CD14-positive monocyte (primary cell): Measurements from ENCODE around the gene ZNF492. TPM values are rescaled to one million over a fixed set of nuclear protein-coding genes. Genes with fewer than 3 reads are reported as not detected.
"Not testable (repeated sequence)": the region's sequence is repeated elsewhere in the genome, so short reads cannot be mapped to it uniquely, and the experiment has no call there.

ENCODE experiments used
- DNase-seq, 3 donors: peaks; one replicate each; pipeline ENCODE4 v3.0.0-alpha.2; 2011 to 2022
- H2AFZ ChIP-seq: 2 replicates; pipeline ENCODE4 v1.6.0; 2012; ENCODE audit warnings: mild to moderate bottlenecking, low read depth, low read length, inconsistent platforms; ENCODE audit not compliant: insufficient read depth, poor library complexity, severe bottlenecking
- H3K27ac ChIP-seq, 2 donors: 1 replicate in 1 of 2; 2 replicates in 1 of 2; pipeline ENCODE4 v1.5.1; 2012 to 2013; ENCODE audit warnings: low read length in 2 of 2, control low read depth in 1 of 2, inconsistent platforms in 1 of 2, low read depth in 1 of 2, mild to moderate bottlenecking in 1 of 2
- H3K27me3 ChIP-seq, 2 donors: one replicate each; pipeline versions ENCODE4 v1.6.0 to v1.6.1; 2011 to 2013; ENCODE audit warnings: low read length in 2 of 2; ENCODE audit not compliant: control insufficient read depth in 2 of 2, insufficient read depth in 2 of 2
- H3K36me3 ChIP-seq, 2 donors: replicated peaks in 1 of 2; 1 replicate in 1 of 2; 2 replicates in 1 of 2; pipeline versions ENCODE4 v1.5.1 to v1.6.1; 2012 to 2013; ENCODE audit warnings: low read length in 2 of 2, control low read depth in 1 of 2, inconsistent platforms in 1 of 2, mild to moderate bottlenecking in 1 of 2; ENCODE audit not compliant: insufficient read depth in 2 of 2, control insufficient read depth in 1 of 2
- H3K4me1 ChIP-seq, 2 donors: 1 replicate in 1 of 2; 2 replicates in 1 of 2; pipeline versions ENCODE4 v1.5.1 to v1.6.1; 2012 to 2013; ENCODE audit warnings: low read length in 2 of 2, control low read depth in 1 of 2, inconsistent platforms in 1 of 2, mild to moderate bottlenecking in 1 of 2, moderate library complexity in 1 of 2; ENCODE audit not compliant: insufficient read depth in 2 of 2, control insufficient read depth in 1 of 2
- H3K4me2 ChIP-seq: replicated peaks from 2 replicates; pipeline ENCODE3; 2012; ENCODE audit warnings: low read length, moderate library complexity, mild to moderate bottlenecking; ENCODE audit not compliant: poor library complexity, severe bottlenecking; ENCODE audit errors: extremely low read depth
- H3K4me3 ChIP-seq, 3 experiments: fragments of 200-600 bp in 1 of 3; sonication (generic) in 1 of 3; replicated peaks in 1 of 3; 1 replicate in 2 of 3; 2 replicates in 1 of 3; pipeline ENCODE4 v1.5.1; 2011 to 2013; ENCODE audit warnings: low read length in 3 of 3, mild to moderate bottlenecking in 3 of 3, control low read depth in 2 of 3, low read depth in 2 of 3, inconsistent platforms in 1 of 3, moderate library complexity in 1 of 3
- H3K79me2 ChIP-seq: 2 replicates; pipeline ENCODE4 v1.6.0; 2012; ENCODE audit warnings: mild to moderate bottlenecking, control low read depth, inconsistent platforms, low read length, moderate library complexity; ENCODE audit not compliant: insufficient read depth
- H3K9ac ChIP-seq: 2 replicates; pipeline ENCODE4 v1.6.0; 2017; ENCODE audit warnings: low read length, mild to moderate bottlenecking; ENCODE audit not compliant: insufficient read depth, poor library complexity, severe bottlenecking
- H3K9me3 ChIP-seq, 2 donors: replicated peaks in 1 of 2; 1 replicate in 1 of 2; 2 replicates in 1 of 2; pipeline versions ENCODE4 v1.5.1 to v1.6.1; 2012 to 2013; ENCODE audit warnings: low read length in 2 of 2, control low read depth in 1 of 2; ENCODE audit not compliant: control insufficient read depth in 1 of 2, insufficient read depth in 1 of 2
- H4K20me1 ChIP-seq: 2 replicates; pipeline ENCODE4 v1.6.0; 2012; ENCODE audit warnings: mild to moderate bottlenecking, low read length, control low read depth, moderate library complexity; ENCODE audit not compliant: insufficient read depth
- H3K27ac Mint-ChIP-seq, 7 donors: one replicate each; pipeline ENCODE4 v1.8.0; 2020; ENCODE audit warnings: mild to moderate bottlenecking in 7 of 7, mixed read lengths in 7 of 7, moderate library complexity in 6 of 7, inconsistent platforms in 2 of 7
- H3K27me3 Mint-ChIP-seq, 3 donors: one replicate each; pipeline ENCODE4 v1.8.0; 2021 to 2022; ENCODE audit warnings: low read depth in 3 of 3, mild to moderate bottlenecking in 3 of 3, mixed read lengths in 3 of 3, moderate library complexity in 3 of 3, inconsistent platforms in 1 of 3
- H3K36me3 Mint-ChIP-seq, 2 donors: one replicate each; pipeline ENCODE4 v1.8.0; 2020; ENCODE audit warnings: mixed read lengths in 2 of 2, inconsistent platforms in 1 of 2, mild to moderate bottlenecking in 1 of 2
- H3K4me1 Mint-ChIP-seq: one replicate; pipeline ENCODE4 v1.8.0; 2020; ENCODE audit warnings: mild to moderate bottlenecking, mixed read lengths
- H3K4me3 Mint-ChIP-seq, 2 donors: one replicate each; pipeline ENCODE4 v1.8.0; 2020; ENCODE audit warnings: mild to moderate bottlenecking in 2 of 2, mixed read lengths in 2 of 2, moderate library complexity in 1 of 2
- H3K9me3 Mint-ChIP-seq, 7 donors: one replicate each; pipeline ENCODE4 v1.8.0; 2020 to 2022; ENCODE audit warnings: mixed read lengths in 7 of 7, mild to moderate bottlenecking in 6 of 7, moderate library complexity in 6 of 7, inconsistent platforms in 2 of 7
- WGBS: methylation state at CpG from one replicate; pipeline ENCODE4 v1.1.5; 2013; ENCODE audit warnings: missing lambda C conversion rate; ENCODE audit not compliant: insufficient coverage; 5-methylcytosine and 5-hydroxymethylcytosine counted together
- intact Hi-C, 2 donors: fragments of 100-400 bp; cut with micrococcal nuclease; formaldehyde crosslinking; loops; one replicate each; pipeline versions ENCODE4 v1.15.0 to v1.15.1; 2023
- polyA minus RNA-seq: library from RNA; depleted of rRNA, polyadenylated mRNA; stranded (reverse); fragments of >200 nt; gene quantifications from 2 replicates; pipeline ENCODE4 v1.2.3, GENCODE V29; 2012
- polyA plus RNA-seq, 3 donors: library from polyadenylated mRNA; depleted of rRNA in 1 of 3; unstranded in 2 of 3; stranded (reverse) in 1 of 3; fragments of 300-500 nt in 2 of 3; fragments of >200 nt in 1 of 3; fragmentation: Illumina TruSeq in 2 of 3; gene quantifications; 1 replicate in 2 of 3; 2 replicates in 1 of 3; pipeline ENCODE4 v1.2.3, GENCODE V29; 2012 to 2021
- total RNA-seq, 12 experiments: library from RNA in 1 of 12; stranded (reverse) in 1 of 12; fragments of 120-200 nt in 1 of 12; gene quantifications; one replicate each; pipeline ENCODE4 v1.2.4 and lab custom pipeline; 2013 to 2026; ENCODE audit warnings: mixed read lengths in 6 of 12, inconsistent platforms in 1 of 12
- TF ChIP-seq, protein P1 (sequence below): fragments of 200-600 bp; IDR thresholded peaks from one replicate; pipeline ENCODE4 v1.8.0; 2022; ENCODE audit warnings: antibody characterized with exemption, mild to moderate bottlenecking

Gene ZNF492
- total RNA-seq (2013) = 0.10 TPM
- polyA plus RNA-seq = under 1 TPM in 1 of 3 donors, not detected in 2; 0.01 TPM
- polyA minus RNA-seq = 0.08 and 0.14 TPM in 2 replicates
- total RNA-seq (lab: John Stamatoyannopoulos, UW) = 0 to 1.0 (median 0.20) reads per million in 11 experiments

DNA sequence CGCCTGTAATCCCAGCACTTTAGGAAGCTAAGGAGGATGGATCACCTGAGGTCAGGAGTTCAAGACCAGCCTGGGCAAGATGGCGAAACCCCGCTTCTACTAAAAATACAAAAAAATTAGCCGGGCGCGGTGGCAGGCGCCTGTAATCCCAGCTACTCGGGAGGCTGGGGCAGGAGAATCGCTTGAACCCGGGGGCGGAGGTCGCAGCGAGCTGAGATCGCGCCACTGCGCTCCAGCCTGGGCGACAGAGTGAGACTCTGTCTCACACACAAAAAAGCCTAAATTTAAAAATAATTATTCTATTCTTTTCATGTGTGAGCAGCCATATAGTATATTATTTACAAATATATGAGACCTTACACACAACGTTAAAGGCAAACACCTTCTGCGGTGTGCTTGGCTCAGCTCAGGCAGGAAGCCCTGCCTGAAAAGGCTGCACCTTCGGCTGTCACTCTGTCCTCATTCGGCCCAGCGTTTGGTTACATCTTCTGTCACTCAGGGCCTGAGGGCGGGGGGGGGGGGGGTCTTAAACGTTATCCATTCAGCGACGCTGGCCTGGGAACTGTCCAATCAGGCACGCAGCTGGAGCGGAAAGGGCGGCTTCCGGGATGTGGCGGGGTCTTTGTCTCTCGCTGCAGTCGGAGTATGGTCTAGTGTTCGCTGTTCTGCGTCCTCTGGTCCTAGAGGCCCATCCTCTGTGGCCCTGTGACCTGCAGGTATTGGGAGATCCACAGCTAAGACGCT lies at the start of gene ZNF492:
ZNF492 (plus strand) TSS at position 619 of the 744 bp plus-strand sequence. CDS start 19,076 bp downstream, outside the sequence.
- H3K9me3 Mint-ChIP-seq = peaks cover 7 to 63% (median 41%) of the 10 kb centered on the region in 7 donors
- 0% methylated on average over 18 of the region's 36 CpGs for WGBS
- H3K27ac Mint-ChIP-seq = peak within 1 kb of the TSS in 3 of 7 donors; percentile 50 to 69 (median 64)
- H3K36me3 ChIP-seq, H4K20me1 ChIP-seq, H3K4me1 ChIP-seq, intact Hi-C loops, H3K27me3 ChIP-seq, H3K79me2 ChIP-seq, H3K27ac ChIP-seq, H3K36me3 Mint-ChIP-seq, H3K27me3 Mint-ChIP-seq: not testable (repeated sequence)
- H3K9ac ChIP-seq = peak within 1 kb of the TSS; percentile 56
- peaks cover 9 to 44% of the 10 kb centered on the region in 2 donors for H3K9me3 ChIP-seq
- peaks cover 15% of the 10 kb centered on the region for H3K4me1 Mint-ChIP-seq
- peak within 1 kb of the TSS; percentile 79 for H3K4me2 ChIP-seq
- peak; percentile 9 to 58 (median 44) for DNase-seq
- H3K4me3 Mint-ChIP-seq = peak within 1 kb of the TSS; percentile 93 to 95
- H3K4me3 ChIP-seq = peak within 1 kb of the TSS; percentile 49 to 80 (median 59)
- H2AFZ ChIP-seq = peak within 1 kb of the TSS; percentile 86

DNA sequence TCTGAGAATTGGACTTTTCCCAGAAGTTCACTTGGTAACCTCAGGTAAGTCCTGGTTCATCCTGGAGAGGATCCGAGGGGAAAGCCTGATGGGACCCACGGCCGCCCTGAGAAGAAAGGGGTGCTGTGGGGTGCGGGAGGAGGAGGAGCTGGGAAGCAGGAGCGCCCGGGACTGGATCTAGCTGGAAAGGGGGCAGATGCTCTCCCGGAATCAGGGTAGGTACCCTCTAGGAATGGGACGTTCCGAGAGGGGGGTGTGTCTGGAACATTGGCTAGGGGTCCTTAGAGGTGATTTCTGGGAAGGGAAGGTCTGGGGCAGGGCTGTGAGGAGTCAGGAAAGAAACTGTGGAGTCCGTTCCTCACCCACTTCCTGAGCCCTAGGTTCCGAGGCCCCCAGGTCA lies 38.7 kb upstream of the ZNF492 start:
- Histone ChIP-seq H3K9ac (no peak overlapping the region), H3K4me3 (no peak overlapping the region), H3K27ac (no peak overlapping the region), H3K36me3 (no peaks in the 10 kb centered on the region), H4K20me1 (no peaks in the 10 kb centered on the region), H3K4me2 (no peak overlapping the region), H2AFZ (no peak overlapping the region), H3K9me3 (peaks cover 62 to 82% of the 10 kb centered on the region in 2 donors), H3K79me2 (no peaks in the 10 kb centered on the region), H3K4me1 (no peaks in the 10 kb centered on the region), H3K27me3 (no peaks in the 10 kb centered on the region)
- Mint-ChIP-seq H3K27me3 (peaks cover 0 to 2% (median 0%) of the 10 kb centered on the region in 3 donors), H3K4me3 (no peak overlapping the region), H3K4me1 (no peaks in the 10 kb centered on the region), H3K27ac (no peak overlapping the region), H3K9me3 (peaks cover 29 to 66% (median 49%) of the 10 kb centered on the region in 7 donors), H3K36me3 (no peaks in the 10 kb centered on the region)
- intact Hi-C loops = no loop called here
- no peak for DNase-seq
- TF ChIP-seq, protein P1, sequence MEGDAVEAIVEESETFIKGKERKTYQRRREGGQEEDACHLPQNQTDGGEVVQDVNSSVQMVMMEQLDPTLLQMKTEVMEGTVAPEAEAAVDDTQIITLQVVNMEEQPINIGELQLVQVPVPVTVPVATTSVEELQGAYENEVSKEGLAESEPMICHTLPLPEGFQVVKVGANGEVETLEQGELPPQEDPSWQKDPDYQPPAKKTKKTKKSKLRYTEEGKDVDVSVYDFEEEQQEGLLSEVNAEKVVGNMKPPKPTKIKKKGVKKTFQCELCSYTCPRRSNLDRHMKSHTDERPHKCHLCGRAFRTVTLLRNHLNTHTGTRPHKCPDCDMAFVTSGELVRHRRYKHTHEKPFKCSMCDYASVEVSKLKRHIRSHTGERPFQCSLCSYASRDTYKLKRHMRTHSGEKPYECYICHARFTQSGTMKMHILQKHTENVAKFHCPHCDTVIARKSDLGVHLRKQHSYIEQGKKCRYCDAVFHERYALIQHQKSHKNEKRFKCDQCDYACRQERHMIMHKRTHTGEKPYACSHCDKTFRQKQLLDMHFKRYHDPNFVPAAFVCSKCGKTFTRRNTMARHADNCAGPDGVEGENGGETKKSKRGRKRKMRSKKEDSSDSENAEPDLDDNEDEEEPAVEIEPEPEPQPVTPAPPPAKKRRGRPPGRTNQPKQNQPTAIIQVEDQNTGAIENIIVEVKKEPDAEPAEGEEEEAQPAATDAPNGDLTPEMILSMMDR = no peak
- 58% methylated on average over 8 of the region's 11 CpGs for WGBS
